Mesenchymal stem cell (in vitro differentiated cells and primary cell): ENCODE data around the gene AFF1.

Source experiments
- DNase-seq: peaks from one replicate; pipeline ENCODE4 v3.0.0-alpha.2; 2013
- H2AFZ ChIP-seq: one replicate; pipeline ENCODE4 v1.6.1; 2013; ENCODE audit warnings: low read depth, mild to moderate bottlenecking, control low read depth, inconsistent platforms, low read length, moderate library complexity
- H2AK5ac ChIP-seq: 2 replicates; pipeline ENCODE4 v1.6.1; 2013; ENCODE audit warnings: low read length, moderate library complexity, mild to moderate bottlenecking, inconsistent platforms; ENCODE audit not compliant: severe bottlenecking
- H2BK120ac ChIP-seq: one replicate; pipeline ENCODE4 v1.6.1; 2013; ENCODE audit warnings: low read depth, mild to moderate bottlenecking, inconsistent platforms, low read length, moderate library complexity
- H2BK12ac ChIP-seq, 2 experiments: one replicate each; pipeline ENCODE4 v1.6.1; 2013; ENCODE audit warnings: inconsistent platforms in 2 of 2, low read length in 2 of 2, mild to moderate bottlenecking in 2 of 2, moderate library complexity in 2 of 2, control low read depth in 1 of 2
- H2BK15ac ChIP-seq: one replicate; pipeline ENCODE4 v1.6.1; 2013; ENCODE audit warnings: mild to moderate bottlenecking, low read depth, inconsistent platforms; ENCODE audit not compliant: poor library complexity, severe bottlenecking
- H2BK5ac ChIP-seq: 2 replicates; pipeline ENCODE4 v1.6.1; 2013; ENCODE audit warnings: low read depth, mild to moderate bottlenecking, low read length, control low read depth, inconsistent platforms; ENCODE audit not compliant: poor library complexity, severe bottlenecking
- H3K14ac ChIP-seq, 2 experiments: one replicate each; pipeline ENCODE4 v1.6.1; 2013; ENCODE audit warnings: inconsistent platforms in 2 of 2, low read length in 2 of 2, control low read depth in 1 of 2, mild to moderate bottlenecking in 1 of 2, moderate library complexity in 1 of 2
- H3K18ac ChIP-seq, 2 experiments: one replicate each; pipeline ENCODE4 v1.6.1; 2013; ENCODE audit warnings: inconsistent platforms in 2 of 2, low read length in 2 of 2, control low read depth in 1 of 2, low read depth in 1 of 2, mild to moderate bottlenecking in 1 of 2
- H3K23ac ChIP-seq, 2 experiments: one replicate each; pipeline ENCODE4 v1.6.1; 2013; ENCODE audit warnings: inconsistent platforms in 2 of 2, low read length in 2 of 2, mild to moderate bottlenecking in 2 of 2, moderate library complexity in 2 of 2, control low read depth in 1 of 2
- H3K27ac ChIP-seq: 2 replicates; pipeline ENCODE4 v1.5.1; 2013; ENCODE audit warnings: mild to moderate bottlenecking, moderate library complexity, low read length, control low read depth, inconsistent platforms; ENCODE audit not compliant: poor library complexity, severe bottlenecking
- H3K27me3 ChIP-seq, 2 experiments: 2 replicates each; pipeline versions ENCODE4 v1.6.1 to v1.7.0; 2013; ENCODE audit warnings: low read length in 2 of 2, mild to moderate bottlenecking in 2 of 2, moderate library complexity in 2 of 2, control low read depth in 1 of 2, inconsistent platforms in 1 of 2; ENCODE audit not compliant: control insufficient read depth in 1 of 2, insufficient read depth in 1 of 2
- H3K36me3 ChIP-seq, 2 experiments: 2 replicates each; pipeline versions ENCODE4 v1.6.1 to v1.7.0; 2013; ENCODE audit warnings: low read length in 2 of 2, control low read depth in 1 of 2, inconsistent platforms in 1 of 2, low read depth in 1 of 2, mild to moderate bottlenecking in 1 of 2; ENCODE audit not compliant: insufficient read depth in 2 of 2, control insufficient read depth in 1 of 2
- H3K4ac ChIP-seq, 2 experiments: one replicate each; pipeline ENCODE4 v1.6.1; 2013; ENCODE audit warnings: inconsistent platforms in 2 of 2, low read length in 2 of 2, mild to moderate bottlenecking in 2 of 2, moderate library complexity in 2 of 2, control low read depth in 1 of 2, low read depth in 1 of 2
- H3K4me1 ChIP-seq: 2 replicates; pipeline ENCODE4 v1.6.1; 2013; ENCODE audit warnings: low read depth, low read length, control low read depth; ENCODE audit not compliant: control insufficient read depth, insufficient read depth
- H3K4me2 ChIP-seq: 2 replicates; pipeline ENCODE4 v1.6.1; 2013; ENCODE audit warnings: low read length, mild to moderate bottlenecking, inconsistent platforms; ENCODE audit not compliant: poor library complexity, severe bottlenecking
- H3K4me3 ChIP-seq, 2 experiments: 2 replicates each; pipeline versions ENCODE4 v1.5.1 to v1.7.0; 2013; ENCODE audit warnings: low read length in 2 of 2, mild to moderate bottlenecking in 2 of 2, control low read depth in 1 of 2, low read depth in 1 of 2; ENCODE audit not compliant: insufficient read depth in 1 of 2
- H3K79me1 ChIP-seq: replicated peaks from 2 replicates; pipeline ENCODE4 v1.6.1; 2013; ENCODE audit warnings: mild to moderate bottlenecking, control low read depth, low read length, inconsistent platforms; ENCODE audit not compliant: poor library complexity, severe bottlenecking
- H3K9ac ChIP-seq: 2 replicates; pipeline ENCODE4 v1.7.0; 2013; ENCODE audit warnings: mild to moderate bottlenecking, low read length, moderate library complexity
- H3K9me3 ChIP-seq: 2 replicates; pipeline ENCODE4 v1.7.0; 2013; ENCODE audit warnings: mild to moderate bottlenecking, low read length; ENCODE audit not compliant: control insufficient read depth
- H4K8ac ChIP-seq: one replicate; pipeline ENCODE4 v1.6.1; 2013; ENCODE audit warnings: inconsistent platforms, mild to moderate bottlenecking, low read length, moderate library complexity
- H4K91ac ChIP-seq: one replicate; pipeline ENCODE4 v1.6.1; 2013; ENCODE audit warnings: mild to moderate bottlenecking, low read length, inconsistent platforms
- WGBS: methylation state at CpG from one replicate; pipeline ENCODE4 v1.1.7; 2013; ENCODE audit warnings: mixed read lengths; 5-methylcytosine and 5-hydroxymethylcytosine counted together

Gene AFF1

GRCh38 chr4:86970447-86971354, 35.9 kb downstream of the AFF1 start:
- H3K4me1 ChIP-seq, result peaks cover 6% of the 10 kb centered on the region
- H3K79me1 ChIP-seq, result peaks cover 15% of the 10 kb centered on the region
- WGBS, result 71% methylated on average over 7 of the region's 8 CpGs
- no peak overlapping the region for H3K4me2 ChIP-seq
- H2AFZ ChIP-seq, result no peak overlapping the region
- H3K14ac ChIP-seq, result peak overlapping the region in 1 of 2 experiments; percentile 18
- no peak overlapping the region for H2BK5ac ChIP-seq
- no peak for DNase-seq
- H3K36me3 ChIP-seq, result no peaks in the 10 kb centered on the region
- H2BK120ac ChIP-seq, result no peak overlapping the region
- no peaks in the 10 kb centered on the region for H3K9me3 ChIP-seq
- no peak overlapping the region for H2BK12ac ChIP-seq
- no peak overlapping the region for H3K27ac ChIP-seq
- no peak overlapping the region for H2AK5ac ChIP-seq
- no peak overlapping the region for H4K8ac ChIP-seq
- H3K4me3 ChIP-seq, result no peak overlapping the region
- no peak overlapping the region for H3K9ac ChIP-seq
- no peak overlapping the region for H4K91ac ChIP-seq
- no peak overlapping the region for H3K18ac ChIP-seq
- peak overlapping the region; percentile 24 to 71 for H3K4ac ChIP-seq
- peak overlapping the region; percentile 2 for H2BK15ac ChIP-seq
- H3K27me3 ChIP-seq, result no peaks in the 10 kb centered on the region
- H3K23ac ChIP-seq, result no peak overlapping the region

- Histone ChIP-seq H2BK12ac (no peak overlapping the region), H3K9me3 (no peaks in the 10 kb centered on the region), H3K27ac (no peak overlapping the region)
These were observed 36.5 kb downstream of the AFF1 start for GRCh38 chr4:86971355-86971683.

GRCh38 chr4:86972997-86973396, 38.2 kb downstream of the AFF1 start:
- Histone ChIP-seq H3K4me2 (no peak overlapping the region), H4K8ac (no peak overlapping the region), H3K14ac (no peak overlapping the region), H3K27me3 (no peaks in the 10 kb centered on the region), H2BK5ac (no peak overlapping the region), H3K4me1 (peaks cover 8% of the 10 kb centered on the region), H3K4ac (no peak overlapping the region), H3K4me3 (no peak overlapping the region), H3K27ac (no peak overlapping the region), H3K23ac (peak overlapping the region in 1 of 2 experiments; percentile 52), H2BK15ac (no peak overlapping the region), H2AFZ (no peak overlapping the region), H3K36me3 (no peaks in the 10 kb centered on the region), H2BK12ac (peak overlapping the region in 1 of 2 experiments; percentile 68), H3K9ac (no peak overlapping the region), H2AK5ac (no peak overlapping the region), H3K18ac (peak overlapping the region in 1 of 2 experiments; percentile 74), H3K79me1 (peaks cover 10% of the 10 kb centered on the region), H3K9me3 (no peaks in the 10 kb centered on the region), H2BK120ac (no peak overlapping the region), H4K91ac (no peak overlapping the region)
- peak; percentile 28 for DNase-seq
- 14% methylated on average over 2 of the region's 3 CpGs for WGBS

More at GRCh38 chr4:86971355-86971683, 36.5 kb downstream of the AFF1 start:
- H4K91ac ChIP-seq, result no peak overlapping the region
- no peak overlapping the region for H3K18ac ChIP-seq
- no peak for DNase-seq
- no peak overlapping the region for H4K8ac ChIP-seq
- peaks cover 6% of the 10 kb centered on the region for H3K4me1 ChIP-seq
- no peak overlapping the region for H2BK5ac ChIP-seq
- H2BK120ac ChIP-seq, result no peak overlapping the region
- no peak overlapping the region for H3K9ac ChIP-seq
- no peak overlapping the region for H3K14ac ChIP-seq
- no peak overlapping the region for H3K4ac ChIP-seq
- no peak overlapping the region for H3K4me2 ChIP-seq
- H2BK15ac ChIP-seq, result no peak overlapping the region
- no peak overlapping the region for H3K4me3 ChIP-seq
- H3K36me3 ChIP-seq, result no peaks in the 10 kb centered on the region
- no peak overlapping the region for H2AFZ ChIP-seq
- H2AK5ac ChIP-seq, result no peak overlapping the region
- peaks cover 15% of the 10 kb centered on the region for H3K79me1 ChIP-seq
- H3K27me3 ChIP-seq, result no peaks in the 10 kb centered on the region
- H3K23ac ChIP-seq, result no peak overlapping the region

GRCh38 chr4:86973668-86974067, 38.9 kb downstream of the AFF1 start:
- Histone ChIP-seq H3K79me1 (peaks cover 8% of the 10 kb centered on the region), H2AK5ac (no peak overlapping the region), H2AFZ (no peak overlapping the region), H3K4me3 (no peak overlapping the region), H3K4ac (no peak overlapping the region), H2BK15ac (no peak overlapping the region), H4K8ac (no peak overlapping the region), H3K23ac (no peak overlapping the region), H3K4me1 (peaks cover 9% of the 10 kb centered on the region), H3K14ac (no peak overlapping the region), H3K27ac (no peak overlapping the region), H2BK12ac (no peak overlapping the region), H3K9ac (no peak overlapping the region), H3K9me3 (no peaks in the 10 kb centered on the region), H3K36me3 (no peaks in the 10 kb centered on the region), H3K4me2 (no peak overlapping the region), H2BK5ac (no peak overlapping the region), H4K91ac (no peak overlapping the region), H2BK120ac (no peak overlapping the region), H3K27me3 (no peaks in the 10 kb centered on the region), H3K18ac (no peak overlapping the region)
- WGBS, result 81% methylated on average over 4 of the region's 4 CpGs
- no peak for DNase-seq
